ENCODE results near the gene DBP.
A peak's percentile ranks its signal among the peaks of the same experiment; 100 is the strongest.

The DBP gene

DNA sequence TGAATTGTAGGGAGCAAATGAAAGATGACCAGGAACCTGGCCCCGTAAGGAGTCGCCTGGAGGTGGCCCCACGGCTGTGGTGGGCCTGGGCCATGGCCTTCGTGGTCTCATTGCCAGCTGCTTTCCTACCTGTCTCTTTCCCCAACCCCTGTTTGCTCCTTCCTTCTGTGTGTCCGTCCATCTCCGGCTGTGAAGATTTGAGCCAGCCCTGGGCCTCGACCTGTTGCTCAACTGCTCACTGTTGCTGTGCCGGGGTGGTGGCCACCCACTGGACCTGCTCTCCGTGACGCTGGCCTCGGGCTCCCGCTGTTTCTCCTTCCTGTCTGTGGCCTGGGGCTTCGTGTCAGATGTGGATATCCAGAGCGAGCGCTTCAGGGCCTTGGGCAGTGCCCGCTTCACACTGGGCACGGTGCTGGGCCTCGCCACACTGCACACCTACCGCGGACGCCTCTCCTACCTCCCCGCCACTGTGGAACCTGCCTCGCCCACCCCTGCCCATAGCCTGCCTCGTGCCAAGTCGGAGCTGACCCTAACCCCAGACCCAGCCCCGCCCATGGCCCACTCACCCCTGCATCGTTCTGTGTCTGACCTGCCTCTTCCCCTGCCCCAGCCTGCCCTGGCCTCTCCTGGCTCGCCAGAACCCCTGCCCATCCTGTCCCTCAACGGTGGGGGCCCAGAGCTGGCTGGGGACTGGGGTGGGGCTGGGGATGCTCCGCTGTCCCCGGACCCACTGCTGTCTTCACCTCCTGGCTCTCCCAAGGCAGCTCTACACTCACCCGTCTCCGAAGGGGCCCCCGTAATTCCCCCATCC, 8.5 kb downstream of the DBP start:
- no peak for DNase-seq (ENCODE audit: low spot score)

DNA sequence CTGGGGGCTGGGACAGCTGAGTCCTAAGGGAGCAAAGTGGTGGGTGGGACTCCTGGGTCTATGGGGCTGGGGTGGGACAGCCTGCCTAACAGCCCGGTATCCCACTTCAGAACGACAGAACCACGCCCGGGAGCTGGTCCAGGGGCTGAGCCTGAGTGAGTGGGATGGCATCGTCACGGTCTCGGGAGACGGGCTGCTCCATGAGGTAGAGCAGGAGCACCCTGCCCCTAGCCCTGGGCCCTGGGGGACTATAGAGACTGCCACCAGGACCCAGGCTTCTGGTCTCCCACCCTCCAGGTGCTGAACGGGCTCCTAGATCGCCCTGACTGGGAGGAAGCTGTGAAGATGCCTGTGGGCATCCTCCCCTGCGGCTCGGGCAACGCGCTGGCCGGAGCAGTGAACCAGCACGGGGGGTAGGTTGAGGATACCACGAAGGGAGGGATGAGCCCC, 9.3 kb downstream of the DBP start:
- FAIRE-seq = no peak
- DNase-seq (ENCODE audit: low spot score) = no peak

More for the DNA sequence above, 8.5 kb downstream of the DBP start:
- FAIRE-seq = no peak

DNA sequence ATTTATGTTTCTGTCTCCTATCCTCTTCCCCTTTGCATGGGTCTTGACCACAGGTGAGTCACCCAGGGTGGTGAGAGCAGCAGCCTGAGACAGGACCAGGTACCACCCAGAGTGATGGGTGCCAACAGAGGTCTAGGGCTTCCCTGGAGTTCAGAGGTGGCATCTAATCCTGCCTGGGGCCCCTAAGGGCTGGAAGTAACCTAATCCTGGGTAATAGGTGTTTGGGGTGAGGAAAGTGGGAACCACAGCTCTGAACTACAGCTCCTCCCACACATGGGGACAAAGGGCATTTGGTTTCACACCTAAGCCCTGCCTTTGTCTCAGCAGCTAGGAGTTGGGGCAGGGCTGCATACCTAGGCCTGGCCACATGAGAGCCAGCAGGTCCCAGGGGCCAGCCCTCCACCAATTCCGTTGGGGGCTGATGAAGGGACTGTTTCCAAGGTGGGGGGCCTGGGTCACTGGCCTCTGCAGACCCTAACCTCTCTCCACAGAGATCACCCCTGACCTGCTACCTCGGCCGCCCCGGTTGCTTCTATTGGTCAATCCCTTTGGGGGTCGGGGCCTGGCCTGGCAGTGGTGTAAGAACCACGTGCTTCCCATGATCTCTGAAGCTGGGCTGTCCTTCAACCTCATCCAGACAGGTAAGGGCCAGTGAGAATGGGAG, 9.8 kb downstream of the DBP start:
- DNase-seq (ENCODE audit: low spot score) = no peak
- FAIRE-seq = no peak

DNA sequence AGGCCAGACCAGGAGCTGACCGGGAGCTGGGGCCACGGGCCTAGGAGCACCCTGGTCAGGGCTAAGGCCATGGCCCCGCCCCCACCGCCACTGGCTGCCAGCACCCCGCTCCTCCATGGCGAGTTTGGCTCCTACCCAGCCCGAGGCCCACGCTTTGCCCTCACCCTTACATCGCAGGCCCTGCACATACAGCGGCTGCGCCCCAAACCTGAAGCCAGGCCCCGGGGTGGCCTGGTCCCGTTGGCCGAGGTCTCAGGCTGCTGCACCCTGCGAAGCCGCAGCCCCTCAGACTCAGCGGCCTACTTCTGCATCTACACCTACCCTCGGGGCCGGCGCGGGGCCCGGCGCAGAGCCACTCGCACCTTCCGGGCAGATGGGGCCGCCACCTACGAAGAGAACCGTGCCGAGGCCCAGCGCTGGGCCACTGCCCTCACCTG, 11.3 kb downstream of the DBP start:
- no peak for FAIRE-seq
- DNase-seq (ENCODE audit: low spot score) = no peak

DNA sequence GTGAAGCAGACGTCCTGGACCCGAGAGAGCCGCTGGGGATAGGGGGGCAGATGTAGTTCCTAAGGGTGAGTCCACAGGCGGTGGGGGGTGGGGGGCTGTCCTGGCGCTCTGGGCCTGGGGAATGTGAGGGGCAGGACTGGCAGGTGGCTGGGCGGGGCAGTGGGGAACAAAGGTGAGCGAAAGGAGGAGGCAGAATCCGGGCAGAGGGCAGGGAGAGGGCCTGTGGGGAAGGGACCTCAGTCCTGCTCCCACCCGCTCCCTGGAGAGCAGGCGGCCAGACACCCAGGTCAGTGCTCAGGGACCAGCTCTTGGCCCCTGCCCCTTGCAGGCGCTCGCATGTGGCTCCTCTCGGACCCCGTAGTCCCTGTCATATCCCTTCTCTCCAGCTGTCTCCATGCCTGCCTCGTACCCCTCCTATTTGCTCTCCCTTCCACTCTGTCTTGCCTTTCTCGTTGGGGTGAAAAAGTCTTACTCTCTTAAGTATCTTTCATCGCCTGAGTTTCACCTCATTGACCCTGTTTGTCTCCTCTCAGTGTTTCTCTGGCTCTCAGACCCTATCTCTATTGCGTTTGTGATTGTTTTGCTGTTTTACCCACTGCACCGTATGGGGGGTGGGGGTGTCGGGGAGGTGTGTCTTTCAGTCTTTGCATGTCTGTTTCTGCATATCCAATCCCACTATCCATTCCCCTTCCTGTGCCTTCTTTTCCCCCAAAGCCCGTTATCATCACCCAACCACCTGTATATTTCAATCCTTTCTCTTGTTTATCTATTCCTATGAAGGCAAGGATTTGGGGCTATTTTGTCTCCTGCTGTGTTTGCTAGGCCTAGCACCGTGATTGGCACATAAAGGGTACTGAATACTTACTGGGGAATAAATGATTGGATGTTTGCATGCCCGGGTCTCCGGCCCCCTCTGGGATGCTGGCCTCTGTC, 12.1 kb downstream of the DBP start:
- FAIRE-seq = no peak
- DNase-seq (ENCODE audit: low spot score) = no peak

DNA sequence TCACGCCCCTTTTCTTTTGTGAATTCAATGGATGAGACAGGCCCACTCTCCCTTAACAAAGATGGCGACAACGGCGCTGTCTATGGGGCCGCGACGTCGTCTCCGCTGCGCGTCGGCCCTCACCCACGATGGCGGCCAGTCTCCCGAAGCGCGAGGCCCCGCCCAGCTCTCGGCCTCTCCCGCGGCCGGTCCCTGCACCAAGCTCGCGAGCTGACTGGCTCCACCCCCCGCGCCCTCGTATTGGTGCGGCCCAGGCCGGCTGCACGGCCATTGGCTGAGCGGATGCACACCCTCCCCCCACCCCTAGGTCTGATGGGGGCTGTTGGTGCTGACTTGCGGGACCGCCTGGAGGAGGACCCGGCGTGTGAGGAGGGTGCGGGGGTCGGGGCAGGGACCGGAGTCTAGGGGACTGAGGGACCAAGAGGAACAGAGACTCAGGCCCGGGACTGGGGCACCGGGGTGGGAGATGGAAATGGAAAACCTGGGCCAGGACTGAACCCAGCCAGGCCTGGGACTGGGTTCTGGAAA, 13.0 kb downstream of the DBP start:
- no peak for FAIRE-seq
- no peak for DNase-seq (ENCODE audit: low spot score)

DNA sequence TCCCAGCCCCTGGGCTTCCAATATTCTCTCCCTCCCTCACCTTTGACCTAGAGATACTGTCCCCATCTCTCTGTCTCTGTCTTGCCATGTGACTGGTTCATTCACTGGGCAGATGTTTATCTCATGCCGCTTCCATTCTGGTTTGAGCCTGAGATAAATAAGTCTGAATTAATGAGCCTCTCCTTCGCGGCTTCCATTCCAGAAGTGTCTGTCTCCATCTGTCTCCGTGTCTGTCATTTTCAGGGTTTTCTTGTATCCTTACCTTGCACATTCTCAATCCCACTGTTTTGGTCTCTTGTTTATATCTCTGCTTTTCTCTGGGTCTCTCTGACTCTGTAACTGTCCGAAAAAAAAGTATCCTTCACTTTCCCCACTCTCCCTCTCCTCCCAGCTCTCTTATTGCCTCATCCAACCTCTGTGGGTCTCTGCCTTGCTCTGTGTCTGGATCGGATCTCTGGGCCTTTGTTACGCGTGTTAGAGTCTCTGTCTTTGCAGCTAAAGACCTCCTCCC, 13.6 kb downstream of the DBP start:
- FAIRE-seq (no peak), DNase-seq (ENCODE audit: low spot score) (no peak)

DNA sequence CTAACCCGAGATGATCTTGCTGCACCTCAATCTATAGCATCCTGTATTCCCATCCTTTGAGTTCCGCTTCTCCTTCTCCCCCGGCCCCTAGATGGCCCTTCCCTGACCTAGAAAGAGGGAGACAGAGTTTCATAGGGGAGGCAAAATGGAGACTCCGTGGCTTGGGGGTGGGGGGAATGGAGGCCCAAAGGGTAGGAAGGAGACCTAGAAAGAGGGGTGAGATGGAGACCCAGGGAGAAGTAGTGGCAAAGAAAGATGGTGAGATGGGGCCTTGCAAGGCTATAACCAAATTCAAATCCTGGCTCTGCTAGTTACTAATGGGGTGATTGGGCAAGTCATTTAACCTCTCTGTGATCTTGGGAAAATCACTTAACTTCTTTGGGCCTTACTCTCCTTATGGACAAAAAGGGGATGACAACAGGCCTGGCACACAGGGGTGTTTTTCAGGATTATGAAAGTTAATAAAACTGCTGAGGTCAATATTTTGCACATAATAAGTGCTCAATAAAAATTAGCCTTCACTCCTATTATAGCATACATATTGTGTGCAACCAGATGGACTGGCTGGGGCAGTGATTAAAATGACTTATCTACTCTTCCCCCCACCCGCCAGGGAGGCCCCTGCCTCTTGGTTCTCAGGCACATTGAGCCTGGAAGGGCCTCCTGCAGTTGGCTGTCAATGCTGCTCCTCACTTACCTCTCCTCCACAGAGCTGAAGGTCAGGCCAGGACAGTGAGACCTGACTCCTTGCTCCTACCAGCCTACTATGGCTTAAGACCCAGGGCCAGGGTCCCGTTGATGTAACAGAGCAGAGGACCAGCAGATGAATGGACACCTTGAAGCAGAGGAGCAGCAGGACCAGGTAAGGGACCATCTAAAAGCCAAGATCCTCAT, 17.2 kb downstream of the DBP start:
- FAIRE-seq (no peak), DNase-seq (ENCODE audit: low spot score) (no peak)

DNA sequence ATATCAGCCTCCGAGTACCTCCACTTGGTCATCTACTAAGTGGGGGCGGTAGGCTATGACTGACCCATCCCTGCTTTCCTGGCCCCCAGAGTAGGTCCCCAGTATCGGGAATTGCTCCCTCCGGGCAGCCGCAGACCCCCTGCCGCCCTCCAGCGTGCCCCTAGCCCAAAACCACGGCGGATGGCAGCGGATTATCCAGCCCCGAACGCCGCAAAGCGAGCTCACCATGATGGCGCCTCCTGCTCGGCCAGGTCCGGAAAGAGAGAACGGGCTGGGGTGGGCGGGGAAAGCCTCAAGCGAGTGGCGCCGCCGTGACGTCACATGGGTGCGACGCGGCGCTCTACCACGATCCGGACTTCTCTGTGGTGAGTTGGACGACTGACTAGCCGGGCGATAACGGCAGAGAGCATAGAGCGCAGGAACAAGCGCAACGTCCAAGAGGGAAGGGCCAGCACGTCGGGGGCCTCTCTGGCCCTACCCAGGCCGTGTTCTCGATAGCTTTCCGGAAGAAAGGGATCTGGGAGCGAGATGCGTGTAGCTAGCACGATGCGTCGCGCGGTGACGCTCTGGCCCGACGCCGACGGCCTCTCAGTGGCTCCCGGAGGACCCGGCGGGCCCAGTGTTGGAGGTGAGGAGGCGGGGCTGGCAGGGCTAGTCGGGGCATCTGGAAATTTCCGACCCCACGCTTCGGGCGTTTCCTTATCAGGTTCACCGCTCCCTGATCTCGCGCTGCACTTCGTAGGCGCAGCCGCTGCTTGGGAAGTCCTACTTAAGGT, 18.1 kb downstream of the DBP start, which contains the start of the genes RPL18 and SPHK2:
Gene RPL18 (minus strand): TSS at position 263 of the 776 bp plus-strand sequence. CDS start 35 bp downstream, at position 228.
Gene SPHK2 (plus strand): TSS at position 591 of the 776 bp plus-strand sequence. CDS start 1,009 bp downstream, outside the sequence.
- FAIRE-seq (peak; percentile 66), DNase-seq (ENCODE audit: low spot score) (peak; percentile 97)

DNA sequence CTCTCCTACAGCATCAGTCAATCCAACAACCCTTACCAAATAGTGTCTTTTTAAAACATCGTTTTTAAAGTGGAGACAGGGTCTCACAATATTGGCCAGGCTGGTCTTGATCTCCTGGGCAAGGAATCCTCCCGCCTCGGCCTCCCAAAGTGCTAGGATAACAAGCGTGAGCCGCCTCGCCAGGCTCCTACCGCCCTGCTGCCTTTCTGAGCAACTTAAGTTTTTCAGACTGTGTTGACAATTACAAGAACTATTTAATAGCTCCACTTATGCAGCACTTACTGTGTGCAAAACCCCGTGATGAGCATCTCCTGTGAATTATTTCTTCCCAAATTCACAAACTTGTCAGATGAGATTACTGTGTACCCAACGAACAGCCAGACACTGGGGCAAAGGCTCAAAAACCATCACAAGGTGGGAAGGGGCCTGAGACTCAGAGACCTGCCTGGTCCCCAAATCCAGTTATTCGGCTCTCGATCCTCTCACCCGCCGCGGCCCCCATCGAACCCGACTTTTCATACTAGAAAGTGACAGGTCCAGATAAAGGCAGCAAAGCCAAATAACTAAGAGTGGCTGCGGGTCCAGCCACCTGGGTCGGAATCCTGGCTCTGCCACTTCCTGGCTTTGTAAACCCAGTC, 18.8 kb downstream of the DBP start:
- FAIRE-seq = no peak
- DNase-seq (ENCODE audit: low spot score) = no peak

DNA sequence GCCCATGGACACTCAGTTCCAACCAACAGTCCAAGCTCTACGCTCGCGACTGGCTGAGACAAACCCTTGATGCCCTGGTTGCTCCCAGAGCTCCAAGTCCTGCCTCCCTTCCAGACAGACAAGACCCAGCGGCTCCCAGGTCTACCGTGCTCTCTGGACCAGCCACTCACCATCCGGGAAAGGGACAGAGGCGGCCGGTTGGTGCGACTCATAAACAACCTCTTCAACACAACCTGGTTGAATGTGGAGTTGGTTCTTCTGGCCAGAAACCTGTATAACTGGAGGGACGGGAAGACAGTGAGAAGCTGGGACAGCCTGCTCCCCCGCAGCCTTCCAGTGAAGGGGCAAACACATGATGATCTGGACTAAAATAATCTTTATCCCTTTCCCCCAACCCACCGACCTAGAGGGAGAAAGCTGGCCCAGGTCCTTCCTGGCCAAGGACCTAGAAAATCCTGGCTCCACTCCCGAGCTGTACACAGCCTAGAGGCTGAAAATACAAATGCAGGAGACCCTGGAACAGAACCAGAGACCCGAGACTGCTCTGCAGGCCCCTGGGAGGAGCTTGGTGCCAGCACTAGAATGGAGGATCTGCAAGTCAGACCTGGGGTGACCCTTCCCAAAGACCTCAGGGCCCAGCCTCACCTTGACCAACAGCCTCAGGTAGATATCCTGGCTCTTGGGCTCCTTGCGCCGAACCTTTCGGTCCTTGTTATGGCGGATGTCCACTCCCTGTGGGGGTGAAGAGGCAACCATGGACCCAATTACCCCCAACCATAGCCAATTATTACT, 19.8 kb downstream of the DBP start:
- FAIRE-seq = no peak

DNA sequence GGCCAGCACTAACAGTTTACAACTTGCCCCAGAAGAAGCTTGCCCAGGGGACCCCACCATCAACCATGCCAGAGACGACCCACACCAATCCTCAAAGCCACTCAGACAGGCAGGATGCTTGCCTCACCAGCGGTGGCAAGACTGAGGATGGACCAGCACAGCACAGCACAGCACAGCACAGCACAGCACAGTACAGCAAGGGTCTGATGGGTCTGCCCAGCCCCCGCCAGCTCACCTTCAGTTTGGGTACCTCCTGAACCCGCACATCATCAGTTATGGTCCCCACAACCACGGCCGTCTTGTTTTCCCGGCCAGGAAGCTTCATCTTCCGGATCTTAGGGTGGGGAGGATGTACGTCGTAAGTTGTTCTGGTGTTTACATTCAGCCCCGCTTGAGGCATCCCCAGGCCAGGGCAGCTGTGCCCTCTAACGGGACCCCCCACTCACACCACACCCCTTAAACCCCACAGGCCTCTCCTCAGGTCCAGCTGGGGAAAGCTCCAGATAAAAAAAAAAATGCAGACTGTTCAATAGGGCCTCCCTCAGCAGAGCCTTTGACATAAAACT, 20.6 kb downstream of the DBP start:
- no peak for FAIRE-seq

More for the DNA sequence above, 19.8 kb downstream of the DBP start:
- DNase-seq (ENCODE audit: low spot score) = no peak

DNA sequence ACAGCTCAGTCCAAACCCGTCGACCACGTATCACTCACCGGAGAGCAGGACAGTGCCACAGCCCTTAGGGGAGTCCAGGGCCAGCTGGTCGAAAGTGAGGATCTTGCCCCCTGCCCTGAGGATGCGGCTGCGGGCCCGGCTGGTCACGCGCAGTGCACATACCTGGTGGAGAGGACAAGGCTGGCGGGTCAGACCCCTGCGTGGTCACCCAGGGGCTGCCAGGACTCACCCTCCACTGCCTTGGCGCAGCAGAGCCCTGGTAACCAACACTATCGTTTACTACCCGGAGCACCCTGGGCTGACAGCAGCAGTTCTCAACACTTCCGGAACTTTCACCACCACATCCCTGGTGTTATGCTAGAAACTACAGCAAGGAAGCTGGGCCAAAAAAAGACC, 21.1 kb downstream of the DBP start:
- DNase-seq (ENCODE audit: low spot score) = no peak
- FAIRE-seq = no peak

More for the DNA sequence above, 20.6 kb downstream of the DBP start:
- no peak for DNase-seq (ENCODE audit: low spot score)

DNA sequence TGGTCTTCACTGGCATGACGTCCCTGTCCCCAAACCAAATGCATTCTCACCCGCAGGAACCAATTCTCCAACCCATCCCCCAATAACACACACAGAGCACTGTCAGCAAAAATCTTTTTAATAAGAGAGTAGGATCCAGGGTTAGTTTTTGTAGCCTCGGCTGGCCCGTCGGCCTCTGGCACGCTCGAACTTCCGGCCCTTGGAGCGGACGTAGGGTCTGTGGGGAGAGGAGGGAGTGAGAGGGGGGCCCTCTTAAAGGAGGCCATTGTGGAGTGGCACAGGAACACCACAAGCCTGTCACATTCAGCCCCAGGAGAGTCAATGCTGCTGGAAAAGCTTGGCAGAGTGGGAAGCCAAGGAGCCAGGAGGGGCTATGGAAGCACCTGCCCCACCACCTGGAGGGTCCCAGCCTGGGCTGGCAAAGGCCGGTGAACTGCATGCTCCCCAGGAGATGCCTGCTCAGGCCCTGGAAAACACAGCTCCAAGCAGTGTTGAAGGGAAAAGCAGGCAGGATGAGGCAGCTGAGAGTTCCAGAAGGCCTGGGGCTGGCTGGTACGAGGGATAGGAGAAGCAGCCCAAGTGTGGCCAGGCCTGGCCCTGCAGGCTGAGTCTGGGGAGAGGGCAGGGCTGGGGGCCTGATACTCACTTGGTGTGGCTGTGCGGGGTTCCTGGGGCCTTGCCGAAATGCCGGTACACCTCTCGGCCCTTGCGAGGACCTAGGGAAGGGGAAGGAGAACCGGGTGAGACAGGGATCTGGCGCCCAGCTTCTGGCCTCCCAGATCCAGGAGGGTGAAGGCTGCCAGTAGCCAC, 21.7 kb downstream of the DBP start:
- DNase-seq (ENCODE audit: low spot score) = no peak
- FAIRE-seq = no peak

DNA sequence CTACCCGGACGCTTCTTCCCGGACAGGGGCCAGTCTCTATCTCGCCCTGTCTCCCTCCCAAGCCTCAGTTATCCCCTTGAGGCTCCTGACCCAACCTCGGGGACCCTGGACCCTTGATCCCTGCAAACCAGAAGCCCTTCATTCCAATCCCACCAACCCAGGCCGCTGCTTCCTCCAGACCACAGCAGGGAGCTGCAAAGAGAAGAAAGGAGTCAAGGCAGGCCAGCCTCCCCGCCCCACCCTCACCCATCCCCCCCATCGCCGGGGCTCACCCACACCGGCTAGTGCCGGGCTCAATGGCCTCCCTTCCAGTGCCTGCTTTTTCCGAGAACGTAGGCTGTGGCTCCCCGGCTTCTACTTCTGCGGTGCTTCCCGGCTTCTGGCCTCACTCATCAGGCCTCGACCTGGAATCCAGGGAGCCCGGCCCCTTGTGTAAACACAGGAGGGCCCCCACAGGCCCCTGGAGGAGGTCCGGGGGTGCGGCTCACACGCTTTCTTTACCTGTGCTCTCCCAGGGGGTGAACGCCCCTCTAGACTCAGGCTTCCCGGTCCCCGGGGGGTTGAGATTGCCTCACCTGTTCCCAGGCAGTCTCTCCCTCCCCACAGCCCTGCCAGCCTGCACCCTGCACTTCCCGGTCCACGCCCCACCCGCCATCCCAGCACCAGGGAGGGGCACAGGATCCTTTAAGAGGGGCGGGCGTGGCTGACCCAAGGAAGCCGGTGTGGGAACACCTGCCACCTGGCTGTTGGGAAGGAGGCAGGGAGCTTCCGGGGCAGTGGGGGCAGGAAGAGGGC, 22.5 kb downstream of the DBP start, which contains the start of gene FAM83E:
Gene FAM83E (minus strand): TSS at position 641 of the 795 bp plus-strand sequence. CDS start 1,704 bp downstream, outside the sequence.
- DNase-seq (ENCODE audit: low spot score) (no peak), FAIRE-seq (no peak)
